Uterus (tissue), 2 donors: ENCODE results near the gene SOX5.

Experiments used
- POLR2A ChIP-seq, 2 donors: fragments of 450-650 bp; IDR thresholded peaks; one replicate each; pipeline ENCODE4 v1.6.1; 2016; ENCODE audit warnings: antibody characterized with exemption in 2 of 2, mild to moderate bottlenecking in 1 of 2, moderate library complexity in 1 of 2
- TF ChIP-seq, protein P1 (sequence below), 4 experiments: fragments of 200-600 bp in 2 of 4; fragments of 450-650 bp in 2 of 4; sonication (generic) in 2 of 4; IDR thresholded peaks; one replicate each; pipeline ENCODE4 v1.5.1; 2016 to 2019; ENCODE audit warnings: antibody characterized with exemption in 4 of 4, mild to moderate bottlenecking in 2 of 4, moderate library complexity in 1 of 4

DNA sequence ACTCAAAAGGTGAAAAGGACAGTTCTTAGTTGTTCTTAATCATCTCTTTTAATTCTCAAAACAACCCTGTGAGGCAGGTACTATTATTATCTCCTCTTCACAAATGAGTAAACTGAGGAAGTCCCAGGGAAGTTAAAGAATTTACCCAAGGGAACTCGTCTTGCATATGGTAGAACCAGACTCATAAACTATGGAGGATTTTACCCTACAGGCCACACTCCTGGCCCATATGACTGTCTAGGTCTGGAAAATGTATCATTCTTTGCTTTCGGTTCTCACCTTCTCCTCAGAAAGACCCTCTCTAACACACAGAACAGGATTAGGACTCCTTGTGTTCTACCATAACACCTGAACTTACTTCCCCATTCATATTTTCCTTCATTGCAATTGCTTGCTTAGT lies 18.9 kb downstream of the SOX5 start:
- TF ChIP-seq, protein P1, sequence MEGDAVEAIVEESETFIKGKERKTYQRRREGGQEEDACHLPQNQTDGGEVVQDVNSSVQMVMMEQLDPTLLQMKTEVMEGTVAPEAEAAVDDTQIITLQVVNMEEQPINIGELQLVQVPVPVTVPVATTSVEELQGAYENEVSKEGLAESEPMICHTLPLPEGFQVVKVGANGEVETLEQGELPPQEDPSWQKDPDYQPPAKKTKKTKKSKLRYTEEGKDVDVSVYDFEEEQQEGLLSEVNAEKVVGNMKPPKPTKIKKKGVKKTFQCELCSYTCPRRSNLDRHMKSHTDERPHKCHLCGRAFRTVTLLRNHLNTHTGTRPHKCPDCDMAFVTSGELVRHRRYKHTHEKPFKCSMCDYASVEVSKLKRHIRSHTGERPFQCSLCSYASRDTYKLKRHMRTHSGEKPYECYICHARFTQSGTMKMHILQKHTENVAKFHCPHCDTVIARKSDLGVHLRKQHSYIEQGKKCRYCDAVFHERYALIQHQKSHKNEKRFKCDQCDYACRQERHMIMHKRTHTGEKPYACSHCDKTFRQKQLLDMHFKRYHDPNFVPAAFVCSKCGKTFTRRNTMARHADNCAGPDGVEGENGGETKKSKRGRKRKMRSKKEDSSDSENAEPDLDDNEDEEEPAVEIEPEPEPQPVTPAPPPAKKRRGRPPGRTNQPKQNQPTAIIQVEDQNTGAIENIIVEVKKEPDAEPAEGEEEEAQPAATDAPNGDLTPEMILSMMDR (IDR thresholded peaks at IDR 0.05), result no peak
- no peak for TF ChIP-seq POLR2A (IDR thresholded peaks at IDR 0.05)
